T-helper 1 cell treated with Interleukin-12 subunit alpha and Interleukin-12 subunit beta and Interleukin-4 antibody, amounts not matched to agents 30 μg/mL and 1 μg/mL, for 36 hours (primary cell): Measurements from ENCODE around the gene SIGMAR1.
"Not testable (repeated sequence)": the region's sequence is repeated elsewhere in the genome, so short reads cannot be mapped to it uniquely, and the experiment has no call there.

Experiments used
- H3K27ac Mint-ChIP-seq: one replicate; pipeline ENCODE4 v1.8.0; 2021; ENCODE audit warnings: mild to moderate bottlenecking, mixed read lengths
- H3K27me3 Mint-ChIP-seq: one replicate; pipeline ENCODE4 v1.8.0; 2021; ENCODE audit warnings: low read depth, mixed read lengths
- H3K36me3 Mint-ChIP-seq: one replicate; pipeline ENCODE4 v1.8.0; 2021; ENCODE audit warnings: low read depth, mixed read lengths
- H3K4me1 Mint-ChIP-seq: one replicate; pipeline ENCODE4 v1.8.0; 2021; ENCODE audit warnings: low read depth, mixed read lengths
- H3K4me3 Mint-ChIP-seq: one replicate; pipeline ENCODE4 v1.8.0; 2021; ENCODE audit warnings: mild to moderate bottlenecking, moderate library complexity, mixed read lengths
- H3K9me3 Mint-ChIP-seq: one replicate; pipeline ENCODE4 v1.8.0; 2021; ENCODE audit warnings: mixed read lengths

SIGMAR1 gene

DNA sequence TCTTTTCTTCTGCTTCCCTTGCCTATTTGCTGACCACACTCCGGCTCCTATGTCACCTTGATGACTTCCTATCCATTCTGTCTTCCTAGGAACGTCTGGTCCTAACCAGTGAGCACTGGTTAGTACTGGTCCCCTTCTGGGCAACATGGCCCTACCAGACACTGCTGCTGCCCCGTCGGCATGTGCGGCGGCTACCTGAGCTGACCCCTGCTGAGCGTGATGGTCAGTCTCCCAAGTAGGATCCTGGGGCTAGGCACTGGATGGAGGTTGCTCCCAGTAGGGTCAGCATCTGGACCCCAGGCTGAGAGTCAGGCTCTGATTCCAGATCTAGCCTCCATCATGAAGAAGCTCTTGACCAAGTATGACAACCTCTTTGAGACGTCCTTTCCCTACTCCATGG is 11.1 kb upstream of the SIGMAR1 start:
- no peak overlapping the region for H3K27ac Mint-ChIP-seq
- H3K4me1 Mint-ChIP-seq = peaks cover 34% of the 10 kb centered on the region
- H3K4me3 Mint-ChIP-seq = peak overlapping the region; percentile 23

DNA sequence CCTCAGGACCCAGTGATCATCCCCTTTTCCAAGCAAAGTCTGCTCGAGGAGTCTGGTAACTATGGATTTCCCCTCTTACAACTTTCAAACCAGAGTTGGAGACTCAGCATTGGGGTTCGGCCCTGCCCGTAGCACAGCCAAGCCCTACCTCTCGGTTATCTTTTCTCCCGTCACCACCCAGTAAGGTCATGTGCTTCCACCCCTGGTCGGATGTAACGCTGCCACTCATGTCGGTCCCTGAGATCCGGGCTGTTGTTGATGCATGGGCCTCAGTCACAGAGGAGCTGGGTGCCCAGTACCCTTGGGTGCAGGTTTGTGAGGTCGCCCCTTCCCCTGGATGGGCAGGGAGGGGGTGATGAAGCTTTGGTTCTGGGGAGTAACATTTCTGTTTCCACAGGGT is 10.1 kb upstream of the SIGMAR1 start:
- H3K9me3 Mint-ChIP-seq = no peaks in the 10 kb centered on the region
- H3K36me3 Mint-ChIP-seq = peaks cover 31% of the 10 kb centered on the region
- H3K27me3 Mint-ChIP-seq = no peaks in the 10 kb centered on the region
- peak overlapping the region; percentile 91 for H3K4me3 Mint-ChIP-seq
- peak overlapping the region; percentile 81 for H3K27ac Mint-ChIP-seq
- H3K4me1 Mint-ChIP-seq = peaks cover 29% of the 10 kb centered on the region

More for the DNA sequence above, 11.1 kb upstream of the SIGMAR1 start:
- no peaks in the 10 kb centered on the region for H3K9me3 Mint-ChIP-seq
- no peaks in the 10 kb centered on the region for H3K27me3 Mint-ChIP-seq
- H3K36me3 Mint-ChIP-seq = peaks cover 31% of the 10 kb centered on the region

DNA sequence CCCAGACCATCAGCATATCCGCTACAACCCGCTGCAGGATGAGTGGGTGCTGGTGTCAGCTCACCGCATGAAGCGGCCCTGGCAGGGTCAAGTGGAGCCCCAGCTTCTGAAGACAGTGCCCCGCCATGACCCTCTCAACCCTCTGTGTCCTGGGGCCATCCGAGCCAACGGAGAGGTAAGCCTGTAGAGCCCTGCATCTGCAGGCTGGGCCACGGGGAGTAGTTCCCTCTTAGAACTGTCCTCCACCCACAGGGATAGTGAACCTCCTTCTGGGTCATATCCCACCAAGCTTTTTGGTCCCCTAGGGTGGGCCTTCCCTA is 9.5 kb upstream of the SIGMAR1 start:
- no peaks in the 10 kb centered on the region for H3K9me3 Mint-ChIP-seq
- peak overlapping the region; percentile 81 for H3K27ac Mint-ChIP-seq
- H3K27me3 Mint-ChIP-seq = no peaks in the 10 kb centered on the region
- peak overlapping the region; percentile 91 for H3K4me3 Mint-ChIP-seq
- peaks cover 25% of the 10 kb centered on the region for H3K4me1 Mint-ChIP-seq
- H3K36me3 Mint-ChIP-seq = peaks cover 31% of the 10 kb centered on the region

DNA sequence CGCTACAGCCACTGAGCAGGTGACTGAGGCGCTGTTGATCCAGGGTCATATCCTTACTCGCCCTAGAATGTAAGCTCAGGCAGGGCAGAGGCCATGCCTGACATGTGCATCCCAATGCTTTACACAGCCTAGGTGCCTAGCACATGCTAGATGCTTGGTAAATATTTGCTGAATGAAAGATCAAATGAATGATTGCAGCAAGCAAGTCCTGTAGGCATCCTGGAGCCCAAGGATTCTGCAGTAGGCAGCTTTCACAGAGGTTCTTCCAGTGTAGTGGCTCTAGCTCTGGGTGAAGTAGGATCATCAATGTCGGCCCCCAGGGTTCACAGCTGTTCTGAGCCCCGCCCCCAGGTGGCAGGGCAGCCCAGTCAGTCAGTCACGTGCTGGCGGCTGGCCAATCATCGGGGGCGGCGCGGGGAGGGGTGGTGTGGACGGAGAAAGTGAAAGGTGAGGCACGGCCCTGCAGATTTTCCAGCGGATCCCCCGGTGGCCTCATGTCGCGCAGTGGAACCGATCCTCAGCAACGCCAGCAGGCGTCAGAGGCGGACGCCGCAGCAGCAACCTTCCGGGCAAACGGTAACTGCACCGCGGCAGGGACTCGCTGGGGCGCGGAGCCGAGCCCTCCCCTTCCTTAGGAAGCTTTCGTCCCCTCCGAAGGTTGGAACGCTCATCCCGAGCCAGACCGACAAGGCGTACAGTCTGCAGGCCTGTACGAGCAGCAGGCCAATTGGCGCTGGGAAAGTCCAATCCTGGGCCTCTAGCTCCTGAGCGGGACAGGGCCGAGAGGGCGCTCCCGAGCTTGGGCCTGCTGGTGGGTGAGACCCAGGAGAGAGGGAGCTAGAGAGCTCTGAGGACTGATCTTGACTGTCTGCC is 8.9 kb upstream of the SIGMAR1 start, which contains the start of gene GALT:
Gene GALT, plus strand, starts transcription at position 465 of the 873 bp plus-strand sequence. Its CDS starts 30 bp downstream, at position 495.
- Mint-ChIP-seq H3K27me3 (no peaks in the 10 kb centered on the region), H3K4me3 (peak within 1 kb of the TSS; percentile 91), H3K4me1 (peaks cover 25% of the 10 kb centered on the region), H3K9me3 (no peaks in the 10 kb centered on the region), H3K36me3 (peaks cover 31% of the 10 kb centered on the region), H3K27ac (peak within 1 kb of the TSS; percentile 81)

DNA sequence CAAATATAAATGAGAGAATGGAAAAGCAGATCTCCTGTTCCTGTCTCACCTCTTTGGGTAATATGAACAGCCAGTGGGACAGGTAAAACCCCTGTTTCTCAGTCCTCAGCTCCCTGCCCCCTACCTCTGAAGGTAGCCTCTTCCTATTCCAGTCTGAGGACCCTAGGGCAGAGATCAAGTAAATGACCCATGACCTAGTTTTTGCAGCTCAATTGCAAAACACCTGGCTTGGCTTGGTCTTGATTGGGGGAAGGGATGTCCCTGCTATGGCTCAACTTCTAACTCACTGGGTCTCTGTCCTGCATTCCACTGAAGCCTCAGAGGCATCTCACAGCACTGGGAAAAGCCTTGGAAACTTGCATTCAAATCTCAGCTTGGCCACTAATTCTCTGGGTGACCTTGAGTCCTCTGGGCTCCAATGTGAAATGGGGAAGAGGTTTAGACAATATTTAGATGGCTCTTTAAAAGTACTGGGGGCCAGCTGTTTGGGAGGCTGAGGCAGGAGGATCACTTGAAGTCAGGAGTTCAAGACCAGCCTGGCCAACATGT is 7.3 kb upstream of the SIGMAR1 start:
- H3K4me3 Mint-ChIP-seq = no peak overlapping the region
- H3K27me3 Mint-ChIP-seq = no peaks in the 10 kb centered on the region
- H3K4me1 Mint-ChIP-seq = peaks cover 25% of the 10 kb centered on the region
- H3K27ac Mint-ChIP-seq = no peak overlapping the region
- H3K36me3 Mint-ChIP-seq = peaks cover 25% of the 10 kb centered on the region
- no peaks in the 10 kb centered on the region for H3K9me3 Mint-ChIP-seq

DNA sequence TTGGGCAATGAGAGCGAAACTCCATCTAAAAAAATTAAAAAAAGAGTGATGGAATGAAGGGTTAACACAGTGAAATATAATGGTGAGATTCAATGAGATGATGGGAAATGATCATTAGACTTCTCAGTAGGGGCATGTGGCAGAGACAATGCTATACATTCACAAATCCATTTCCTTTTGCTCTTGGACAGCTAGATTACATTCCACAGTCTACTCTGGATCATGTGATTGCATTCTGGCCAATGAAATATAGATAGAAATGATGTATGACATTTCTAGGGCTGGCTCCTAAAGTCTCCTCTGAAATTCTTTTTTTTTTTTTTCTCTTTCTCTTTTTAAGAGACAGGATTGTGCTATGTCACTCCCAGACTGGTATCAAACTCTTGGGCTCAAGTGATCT is 5.1 kb upstream of the SIGMAR1 start:
- Mint-ChIP-seq H3K4me3 (no peak overlapping the region), H3K27me3 (no peaks in the 10 kb centered on the region), H3K36me3 (peaks cover 5% of the 10 kb centered on the region), H3K9me3 (no peaks in the 10 kb centered on the region), H3K27ac (no peak overlapping the region), H3K4me1 (peaks cover 23% of the 10 kb centered on the region)

DNA sequence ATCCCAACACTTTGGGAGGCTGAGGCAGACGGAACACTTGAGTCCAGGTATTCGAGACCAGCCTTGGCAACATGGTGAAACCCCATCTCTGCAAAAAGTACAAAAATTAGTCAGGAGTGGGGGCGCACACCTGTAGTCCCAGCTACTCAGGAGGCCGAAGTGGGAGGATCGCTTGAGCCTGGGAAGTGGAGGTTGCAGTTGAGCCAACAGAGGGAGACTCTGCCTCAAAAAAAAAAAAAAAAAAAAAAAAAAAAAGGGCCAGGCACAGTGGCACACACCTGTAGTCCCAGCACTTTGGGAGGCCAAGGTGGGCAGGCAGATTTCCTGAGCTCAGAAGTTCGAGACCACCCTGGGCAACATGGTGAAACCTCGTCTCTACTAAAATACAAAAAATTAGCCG is 1.7 kb upstream of the SIGMAR1 start:
- not testable (repeated sequence) for H3K36me3 Mint-ChIP-seq, H3K27me3 Mint-ChIP-seq, H3K9me3 Mint-ChIP-seq, H3K27ac Mint-ChIP-seq, H3K4me3 Mint-ChIP-seq
- peaks cover 18% of the 10 kb centered on the region for H3K4me1 Mint-ChIP-seq

DNA sequence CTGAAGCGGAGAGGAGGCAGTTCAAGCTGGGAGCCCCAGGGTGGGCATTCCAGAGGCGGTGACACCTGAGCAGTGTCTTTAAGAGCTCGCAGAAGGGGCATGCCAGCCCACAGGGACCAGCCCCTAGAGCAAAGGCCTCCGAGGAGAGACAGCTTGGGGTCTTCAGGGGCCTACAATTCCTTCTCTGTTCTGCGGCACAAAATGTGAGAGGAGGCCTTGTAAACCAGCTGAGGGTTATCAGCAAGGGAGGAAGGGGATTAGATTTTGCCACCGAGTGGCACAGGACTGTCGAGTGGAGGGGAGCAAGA is 505 bp upstream of the SIGMAR1 start:
- Mint-ChIP-seq H3K27ac (peak overlapping the region; percentile 89), H3K36me3 (peaks cover 9% of the 10 kb centered on the region), H3K4me1 (peaks cover 21% of the 10 kb centered on the region)

DNA sequence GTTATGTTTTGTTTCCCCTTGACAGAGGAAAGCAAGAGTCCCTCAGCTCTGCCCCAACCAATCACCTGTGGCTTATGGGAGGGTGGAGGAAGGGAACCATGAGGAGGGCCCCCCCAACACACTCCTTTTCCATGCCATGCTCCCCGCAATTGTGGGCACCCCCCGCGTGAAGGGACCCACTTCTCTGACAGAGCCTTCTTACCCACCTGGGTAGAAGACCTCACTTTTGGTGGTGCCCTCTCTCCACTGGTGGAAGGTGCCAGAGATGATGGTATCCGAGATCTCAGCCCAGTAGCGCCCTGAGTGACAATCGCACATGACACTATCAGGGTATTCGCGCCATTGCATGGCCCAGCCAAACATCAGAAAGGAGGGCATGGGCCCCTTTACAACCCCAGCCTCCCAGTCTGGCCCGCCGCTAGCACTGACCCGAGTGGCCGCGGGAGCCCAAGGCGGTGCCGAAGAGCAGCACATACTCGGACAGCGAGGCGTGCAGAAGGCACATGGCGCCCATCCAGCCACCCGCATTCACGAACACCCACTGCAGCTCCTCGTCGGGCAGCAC is 714 bp downstream of the SIGMAR1 start:
- Mint-ChIP-seq H3K36me3 (peaks cover 9% of the 10 kb centered on the region), H3K27ac (peak overlapping the region; percentile 83), H3K27me3 (no peaks in the 10 kb centered on the region), H3K4me3 (peak overlapping the region; percentile 86), H3K9me3 (no peaks in the 10 kb centered on the region), H3K4me1 (peaks cover 21% of the 10 kb centered on the region)

More for the DNA sequence above, 505 bp upstream of the SIGMAR1 start:
- Mint-ChIP-seq H3K4me3 (peak overlapping the region; percentile 86), H3K27me3 (no peaks in the 10 kb centered on the region), H3K9me3 (no peaks in the 10 kb centered on the region)

DNA sequence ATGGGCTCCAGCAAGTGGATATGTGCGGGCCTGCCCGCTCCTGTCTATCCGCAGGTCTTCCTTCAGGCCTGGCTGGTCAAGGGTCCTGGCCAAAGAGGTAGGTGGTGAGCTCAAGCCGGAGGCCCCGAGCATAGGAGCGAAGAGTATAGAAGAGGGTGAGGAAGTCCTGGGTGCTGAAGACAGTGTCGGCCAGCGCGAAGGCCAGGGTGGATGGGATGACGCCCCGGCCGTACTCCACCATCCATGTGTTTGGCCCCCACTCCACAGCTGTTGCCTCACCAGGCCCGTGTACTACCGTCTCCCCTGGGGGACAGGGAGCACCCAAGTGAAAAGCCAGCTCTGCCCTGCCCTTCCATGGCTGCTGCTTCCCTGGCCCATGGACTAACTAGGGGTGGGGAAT is 2.0 kb downstream of the SIGMAR1 start:
- Mint-ChIP-seq H3K36me3 (peaks cover 9% of the 10 kb centered on the region), H3K9me3 (no peaks in the 10 kb centered on the region), H3K4me1 (peaks cover 21% of the 10 kb centered on the region), H3K4me3 (peak overlapping the region; percentile 68), H3K27ac (peak overlapping the region; percentile 43), H3K27me3 (peaks cover 11% of the 10 kb centered on the region)

DNA sequence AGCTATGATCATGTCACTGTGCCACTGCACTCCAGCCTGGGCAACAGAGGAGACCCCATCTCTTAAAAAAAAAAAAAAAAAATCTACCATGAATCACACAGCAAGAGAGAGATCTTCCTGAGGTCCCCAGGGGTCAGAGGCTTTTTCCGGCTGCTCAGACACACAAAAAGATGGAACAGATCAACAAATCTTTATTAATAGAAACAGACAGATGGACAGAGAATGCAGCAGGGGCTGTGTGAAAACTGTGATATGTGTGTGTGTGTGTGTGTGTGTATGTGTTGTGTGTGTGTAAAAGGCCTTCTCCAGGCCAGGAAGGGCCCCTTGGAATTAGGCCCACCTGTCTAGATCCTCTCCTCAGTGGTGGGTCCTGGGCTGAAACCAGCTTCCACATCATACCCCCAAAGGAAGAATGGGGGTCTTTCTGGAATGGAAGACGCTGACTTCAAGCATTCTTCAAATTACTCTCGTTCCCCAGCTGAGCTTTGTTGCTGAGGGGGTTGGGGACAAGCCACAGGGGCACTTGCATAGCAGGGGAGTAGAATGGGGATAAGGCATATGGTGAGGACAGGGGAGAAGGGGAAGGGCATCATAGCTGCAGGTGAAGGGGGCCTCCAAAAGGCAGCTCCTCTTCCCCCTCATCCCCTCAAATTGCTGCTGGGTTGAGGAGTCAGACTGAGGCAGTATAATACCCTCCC is 2.9 kb downstream of the SIGMAR1 start:
- Mint-ChIP-seq H3K4me1 (peaks cover 23% of the 10 kb centered on the region), H3K4me3 (no peak overlapping the region), H3K36me3 (peaks cover 11% of the 10 kb centered on the region), H3K27ac (no peak overlapping the region), H3K9me3 (no peaks in the 10 kb centered on the region), H3K27me3 (peaks cover 19% of the 10 kb centered on the region)

DNA sequence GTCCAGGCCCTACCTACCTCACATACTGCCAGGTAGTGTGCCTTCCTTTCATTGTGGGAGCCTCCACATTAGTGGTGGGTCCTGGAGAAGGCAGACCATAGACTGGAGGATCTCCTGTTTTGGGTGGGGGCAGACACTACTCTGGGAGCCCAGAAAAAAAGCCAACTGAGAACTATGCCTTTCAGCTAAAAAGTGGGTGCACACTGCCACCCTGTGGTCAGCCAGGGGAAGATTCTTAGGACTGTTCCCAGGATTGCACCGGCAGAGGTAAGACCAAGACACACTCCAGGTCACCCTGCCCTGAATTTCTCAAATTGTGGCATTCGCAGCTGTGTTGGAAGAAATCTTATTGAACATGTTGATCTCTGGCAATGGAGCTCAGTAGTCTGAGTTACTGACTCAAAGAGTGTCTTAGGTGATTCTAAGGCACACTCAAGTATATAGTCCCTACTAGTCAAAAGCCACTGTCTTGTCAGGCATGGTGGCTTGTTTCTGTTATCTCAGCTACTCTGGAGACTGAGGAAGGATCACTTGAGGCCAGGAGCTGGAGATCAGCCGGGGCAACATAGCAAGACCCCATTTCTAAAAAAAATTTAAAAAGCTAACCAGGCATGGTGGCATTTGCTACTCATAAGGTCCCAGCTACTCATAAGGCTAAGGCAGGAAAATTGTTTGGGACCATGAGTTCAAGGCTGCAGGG is 3.6 kb downstream of the SIGMAR1 start:
- Mint-ChIP-seq H3K9me3 (no peaks in the 10 kb centered on the region), H3K27ac (no peak overlapping the region), H3K4me3 (no peak overlapping the region), H3K27me3 (peaks cover 26% of the 10 kb centered on the region), H3K36me3 (peaks cover 11% of the 10 kb centered on the region), H3K4me1 (peaks cover 26% of the 10 kb centered on the region)

DNA sequence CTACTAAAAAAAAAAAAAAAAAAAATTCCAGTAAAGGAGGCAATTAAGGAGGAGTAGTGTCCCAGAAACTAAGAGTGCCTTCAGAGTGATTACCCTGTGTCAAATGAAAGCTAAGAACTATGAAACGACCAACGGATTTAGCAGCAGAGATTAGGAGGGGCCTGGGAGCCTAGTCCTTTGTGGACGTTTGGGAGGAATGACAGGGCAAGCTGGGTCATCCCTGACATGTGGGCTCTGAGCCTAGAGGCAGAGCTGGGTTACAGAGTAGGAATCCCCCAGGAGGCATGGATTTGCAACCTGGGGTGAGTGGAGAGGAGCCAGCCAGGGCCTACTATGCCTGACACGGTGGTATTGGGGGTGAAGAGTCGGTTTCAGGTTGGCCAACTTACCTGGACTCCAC is 4.4 kb downstream of the SIGMAR1 start:
- Mint-ChIP-seq H3K36me3 (peaks cover 12% of the 10 kb centered on the region), H3K27ac (no peak overlapping the region), H3K9me3 (no peaks in the 10 kb centered on the region), H3K4me3 (no peak overlapping the region), H3K27me3 (peaks cover 32% of the 10 kb centered on the region), H3K4me1 (peaks cover 23% of the 10 kb centered on the region)

DNA sequence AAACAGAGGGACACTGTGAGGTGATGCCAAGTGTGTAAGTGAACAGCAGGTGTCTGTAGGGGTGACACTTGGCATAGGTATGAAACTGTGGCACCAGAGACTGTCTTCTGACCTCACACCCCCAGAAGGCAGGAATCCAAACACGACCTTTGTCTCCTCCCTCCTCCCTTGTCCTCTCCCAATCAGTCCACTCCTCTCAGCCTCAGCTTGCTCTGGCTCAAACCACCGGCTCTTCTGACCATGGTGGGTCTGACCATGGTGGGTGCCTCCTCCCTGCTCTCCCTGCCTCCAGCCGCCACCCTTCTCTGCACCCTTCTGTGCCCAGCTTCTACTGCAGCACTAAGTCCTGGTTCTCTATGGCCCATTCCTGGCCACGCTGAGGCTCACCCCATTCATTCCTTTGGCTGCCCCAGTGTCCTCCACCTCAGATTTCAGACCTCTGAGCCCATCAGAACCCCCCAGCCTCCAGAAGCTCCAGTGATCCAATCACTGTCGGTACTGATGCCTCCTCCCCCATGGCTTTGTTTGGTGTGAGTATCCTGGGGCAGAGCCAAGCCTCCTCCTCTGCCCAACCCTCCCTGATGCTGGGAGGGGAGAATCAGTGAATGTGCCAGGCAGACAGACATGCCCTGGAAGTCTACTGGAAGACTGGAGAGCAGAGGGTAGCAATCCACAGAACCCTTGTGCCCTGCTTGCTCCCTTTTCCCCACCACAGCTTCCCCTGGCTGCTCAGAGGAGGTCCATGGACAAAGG is 7.0 kb downstream of the SIGMAR1 start:
- H3K9me3 Mint-ChIP-seq = no peaks in the 10 kb centered on the region
- H3K27ac Mint-ChIP-seq = no peak overlapping the region
- H3K27me3 Mint-ChIP-seq = peaks cover 56% of the 10 kb centered on the region
- peaks cover 14% of the 10 kb centered on the region for H3K4me1 Mint-ChIP-seq
- peak overlapping the region; percentile 10 for H3K4me3 Mint-ChIP-seq
- peaks cover 10% of the 10 kb centered on the region for H3K36me3 Mint-ChIP-seq
